Activated CD4-positive, alpha-beta T cell treated with anti-CD3 and anti-CD28 coated beads for 48 hours (primary cell): ENCODE results near the gene SLC2A3.
"Not testable (repeated sequence)": the region's sequence is repeated elsewhere in the genome, so short reads cannot be mapped to it uniquely, and the experiment has no call there.

Experiments
- DNase-seq: peaks from one replicate; pipeline ENCODE4 v3.0.0-alpha.2; 2020

SLC2A3 gene

DNA sequence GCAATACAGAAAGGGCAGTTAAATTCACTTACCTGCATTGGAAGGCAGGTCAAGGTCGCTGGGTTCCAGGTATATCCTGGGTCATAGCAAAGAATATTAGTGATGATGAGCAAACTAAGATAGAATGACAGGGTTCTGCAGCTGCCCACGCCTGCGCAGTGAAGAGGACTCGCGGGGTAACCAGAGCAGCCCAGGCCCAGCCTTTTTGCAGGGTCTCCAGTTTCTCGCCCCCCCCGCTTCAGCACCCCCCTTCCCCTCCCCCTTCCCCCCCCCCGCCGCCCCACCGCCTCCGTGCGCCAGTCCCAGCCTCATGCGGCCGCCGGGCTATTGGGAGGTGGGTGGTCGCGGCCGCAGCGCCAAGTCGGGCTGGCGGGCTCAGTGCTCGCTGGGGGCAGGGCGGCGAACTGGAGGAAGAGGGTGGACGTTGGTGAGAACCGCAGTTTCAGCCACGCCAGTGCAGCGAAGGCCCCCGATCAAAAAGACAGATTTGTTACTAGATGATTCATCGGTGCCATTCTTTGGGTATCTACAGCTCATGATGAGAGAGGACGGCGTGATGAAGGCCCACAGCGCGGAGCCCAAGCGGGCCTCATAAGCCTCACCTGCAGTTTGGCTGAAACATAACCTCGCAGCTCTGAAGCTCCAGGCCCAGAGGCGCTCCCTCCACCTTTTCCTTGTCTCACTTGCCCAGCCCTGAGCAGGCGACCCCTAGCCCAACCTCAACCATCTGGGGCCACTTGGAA lies 20.2 kb downstream of the SLC2A3 start:
- peak; percentile 46 for DNase-seq

- not testable (repeated sequence) for DNase-seq
Measured at GRCh38 chr12:7910106-7910505, 25.9 kb downstream of the SLC2A3 start.

GRCh38 chr12:7907009-7907408 lies 29.0 kb downstream of the SLC2A3 start:
- peak; percentile 53 for DNase-seq

DNA sequence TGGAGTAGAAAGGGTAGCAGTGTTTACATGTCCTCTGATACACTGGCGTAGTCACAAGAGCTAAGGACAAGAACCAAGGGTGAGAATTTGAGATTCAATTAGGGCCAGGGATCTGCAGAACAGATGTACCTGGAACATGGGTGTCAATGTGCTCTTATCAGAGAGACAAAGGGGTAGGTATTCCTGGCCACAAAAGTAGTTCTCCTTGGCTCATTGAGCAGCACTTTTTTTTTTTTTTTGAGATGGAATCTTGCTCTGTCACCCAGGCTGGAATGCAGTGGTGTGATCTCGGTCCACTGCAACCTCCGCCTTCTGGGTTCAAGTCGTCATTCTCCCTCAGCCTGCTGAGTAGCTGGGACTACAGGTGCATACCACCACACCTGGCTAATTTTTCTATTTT lies 29.7 kb downstream of the SLC2A3 start:
- not testable (repeated sequence) for DNase-seq

DNA sequence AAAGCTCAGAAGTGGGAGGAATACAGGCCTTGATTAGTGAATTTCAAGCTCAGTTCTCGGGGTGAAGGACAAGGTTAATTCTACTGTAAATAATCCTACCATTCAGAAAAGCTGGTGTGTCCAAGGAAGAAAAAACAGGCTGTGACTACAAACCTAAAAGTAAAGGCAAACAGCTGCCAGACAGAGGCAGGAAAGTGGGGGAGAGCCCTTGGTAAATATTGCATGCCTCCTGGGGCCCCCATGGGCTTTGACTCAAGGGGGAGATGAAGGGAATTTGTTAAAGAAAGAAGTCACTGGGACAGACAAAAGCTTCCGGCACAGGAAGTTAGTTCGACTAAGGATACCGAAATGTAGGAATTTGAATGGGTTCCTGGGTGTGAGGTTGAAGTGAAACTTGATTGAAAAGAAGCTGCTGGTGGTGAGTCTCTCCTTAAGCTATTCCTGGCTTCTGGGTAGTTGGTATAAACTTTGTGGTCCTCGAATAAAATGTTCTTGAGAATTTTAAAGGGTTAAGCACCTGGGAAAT lies 30.3 kb downstream of the SLC2A3 start:
- DNase-seq = not testable (repeated sequence)

DNA sequence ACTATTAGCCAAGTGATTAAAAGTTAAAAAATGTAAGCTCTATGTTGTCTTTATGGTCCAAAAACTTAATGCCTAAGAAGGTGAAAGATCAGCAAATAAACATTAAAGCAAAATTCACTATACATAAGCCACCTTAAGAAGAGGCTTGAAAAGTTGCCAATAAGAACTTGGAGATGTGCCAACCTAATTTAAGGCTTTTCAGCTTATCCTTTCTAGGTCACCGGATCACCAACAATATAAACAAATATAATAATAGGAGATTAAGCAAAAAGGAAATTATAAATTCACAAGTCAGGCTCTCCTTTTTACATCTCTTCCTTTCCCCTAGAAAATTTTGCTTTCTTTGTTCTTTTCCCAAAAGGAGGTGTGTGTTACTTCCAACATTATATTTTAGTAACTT lies 30.9 kb downstream of the SLC2A3 start:
- no peak for DNase-seq

GRCh38 chr12:7902416-7902815 lies 33.6 kb downstream of the SLC2A3 start:
- not testable (repeated sequence) for DNase-seq

- DNase-seq = no peak
Measured at GRCh38 chr12:7899755-7900154, 36.2 kb downstream of the SLC2A3 start.

DNA sequence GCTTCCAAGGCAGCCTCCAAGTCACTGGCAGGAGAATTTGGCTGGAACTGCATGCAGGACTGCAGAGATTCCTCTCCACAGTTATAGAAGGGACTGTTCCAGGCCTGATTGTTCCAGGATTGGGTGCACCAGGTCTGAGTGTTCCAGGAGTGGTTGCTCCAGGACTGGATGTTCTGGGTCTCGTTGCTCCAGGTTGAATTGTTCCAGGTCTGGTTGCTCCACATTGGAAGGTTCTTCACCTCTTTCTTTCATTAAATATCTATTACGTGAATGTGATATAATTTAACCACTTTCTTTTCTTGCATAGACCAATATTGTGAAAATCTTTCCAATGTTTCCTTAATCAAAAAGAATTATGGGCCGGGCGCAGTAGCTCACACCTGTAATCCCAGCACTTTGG lies 39.3 kb downstream of the SLC2A3 start:
- not testable (repeated sequence) for DNase-seq

- no peak for DNase-seq
Measured at GRCh38 chr12:7892186-7892980, 43.6 kb downstream of the SLC2A3 start.

GRCh38 chr12:7884689-7885088 lies 51.3 kb downstream of the SLC2A3 start:
- DNase-seq = no peak

- not testable (repeated sequence) for DNase-seq
Measured at GRCh38 chr12:7881736-7882120, 54.3 kb downstream of the SLC2A3 start.

DNA sequence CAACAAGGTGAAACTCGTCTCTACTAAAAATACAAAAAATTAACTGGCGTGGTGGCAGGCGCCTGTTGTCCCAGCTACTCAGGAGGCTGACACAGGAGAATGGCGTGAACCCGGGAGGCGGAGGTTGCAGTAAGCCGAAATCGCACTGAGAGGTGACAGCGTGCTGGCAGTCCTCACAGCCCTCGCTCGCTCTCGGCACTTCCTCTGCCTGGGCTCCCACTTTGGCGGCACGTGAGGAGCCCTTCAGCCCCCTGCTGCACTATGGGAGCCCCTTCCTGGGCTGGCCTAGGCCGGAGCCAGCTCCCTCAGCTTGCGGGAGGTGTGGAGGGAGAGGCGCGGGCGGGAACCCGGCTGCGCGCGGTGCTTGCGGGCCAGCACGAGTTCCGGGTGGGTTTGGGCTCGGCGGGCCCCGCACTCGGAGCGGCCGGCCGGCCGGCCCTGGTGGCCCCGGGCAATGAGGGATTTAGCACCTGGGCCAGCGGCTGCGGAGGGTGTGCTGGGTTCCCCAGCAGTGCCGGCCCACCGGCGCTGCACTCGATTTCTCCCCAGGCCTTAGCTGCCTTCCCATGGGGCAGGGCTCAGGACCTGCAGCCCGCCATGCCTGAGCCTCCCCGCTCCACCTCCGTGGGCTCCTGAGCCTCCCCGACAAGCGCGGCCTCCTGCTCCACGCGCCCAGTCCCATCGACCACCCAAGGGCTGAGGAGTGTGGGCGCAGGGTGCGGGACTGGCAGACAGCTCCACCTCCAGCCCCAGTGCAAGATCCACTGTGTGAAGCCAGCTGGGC lies 54.8 kb downstream of the SLC2A3 start:
- DNase-seq = not testable (repeated sequence)

DNA sequence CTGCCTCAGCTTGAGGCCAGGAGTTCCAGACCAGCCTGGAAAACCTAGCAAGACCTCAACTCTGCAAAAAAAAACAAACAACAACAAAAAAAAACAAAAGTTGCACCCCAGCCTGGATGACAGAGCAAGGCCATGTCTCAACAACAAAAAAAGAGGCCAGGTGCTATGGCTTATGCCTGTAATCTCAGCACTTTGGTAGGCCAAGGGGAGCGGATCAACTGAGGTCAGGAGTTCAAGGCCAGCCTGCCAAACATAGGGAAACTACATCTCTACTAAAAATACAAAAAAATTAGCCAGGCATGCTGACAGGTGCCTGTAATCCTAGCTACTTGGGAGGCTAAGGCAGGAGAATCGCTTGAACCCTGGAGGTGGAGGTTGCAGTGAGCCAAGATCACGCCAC lies 56.7 kb downstream of the SLC2A3 start:
- no peak for DNase-seq

GRCh38 chr12:7877420-7877819 lies 58.6 kb downstream of the SLC2A3 start:
- no peak for DNase-seq

GRCh38 chr12:7872566-7873319 lies 63.2 kb downstream of the SLC2A3 start, which contains the start of gene SLC2A14:
TSS of gene SLC2A14 (minus strand) at chr12:7872915. CDS start at chr12:7869880, 3,035 bp downstream.
- no peak for DNase-seq

DNA sequence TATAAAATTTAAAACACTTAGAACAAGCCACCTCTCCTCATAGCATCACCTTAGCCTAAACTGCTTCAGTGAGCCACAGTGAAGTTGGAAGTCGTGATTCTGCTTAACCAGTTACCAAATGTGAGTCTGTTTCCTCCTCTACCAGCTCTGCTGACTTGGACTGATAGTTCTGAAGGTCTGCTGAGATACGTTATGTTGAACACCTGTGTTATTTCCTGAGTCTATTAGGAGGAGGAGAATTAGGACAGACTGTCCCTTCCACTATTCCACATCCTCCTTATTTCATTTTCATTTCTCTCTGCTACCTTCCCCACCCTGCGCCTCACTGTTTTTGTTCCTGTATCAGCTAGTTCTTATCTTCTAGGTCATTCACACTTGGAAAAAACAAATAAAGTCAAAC lies 65.7 kb downstream of the SLC2A3 start:
- DNase-seq = no peak
